ENCODE measurements around the gene FLYWCH2. TPM values are rescaled to one million over a fixed set of nuclear protein-coding genes. Genes with fewer than 3 reads are reported as not detected.

Gene FLYWCH2, protein sequence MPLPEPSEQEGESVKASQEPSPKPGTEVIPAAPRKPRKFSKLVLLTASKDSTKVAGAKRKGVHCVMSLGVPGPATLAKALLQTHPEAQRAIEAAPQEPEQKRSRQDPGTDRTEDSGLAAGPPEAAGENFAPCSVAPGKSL
- polyA plus RNA-seq (2013, experiment 1 of 2), result 21.0 TPM
- 13.9 TPM for polyA plus RNA-seq (2013, experiment 2 of 2)

DNA sequence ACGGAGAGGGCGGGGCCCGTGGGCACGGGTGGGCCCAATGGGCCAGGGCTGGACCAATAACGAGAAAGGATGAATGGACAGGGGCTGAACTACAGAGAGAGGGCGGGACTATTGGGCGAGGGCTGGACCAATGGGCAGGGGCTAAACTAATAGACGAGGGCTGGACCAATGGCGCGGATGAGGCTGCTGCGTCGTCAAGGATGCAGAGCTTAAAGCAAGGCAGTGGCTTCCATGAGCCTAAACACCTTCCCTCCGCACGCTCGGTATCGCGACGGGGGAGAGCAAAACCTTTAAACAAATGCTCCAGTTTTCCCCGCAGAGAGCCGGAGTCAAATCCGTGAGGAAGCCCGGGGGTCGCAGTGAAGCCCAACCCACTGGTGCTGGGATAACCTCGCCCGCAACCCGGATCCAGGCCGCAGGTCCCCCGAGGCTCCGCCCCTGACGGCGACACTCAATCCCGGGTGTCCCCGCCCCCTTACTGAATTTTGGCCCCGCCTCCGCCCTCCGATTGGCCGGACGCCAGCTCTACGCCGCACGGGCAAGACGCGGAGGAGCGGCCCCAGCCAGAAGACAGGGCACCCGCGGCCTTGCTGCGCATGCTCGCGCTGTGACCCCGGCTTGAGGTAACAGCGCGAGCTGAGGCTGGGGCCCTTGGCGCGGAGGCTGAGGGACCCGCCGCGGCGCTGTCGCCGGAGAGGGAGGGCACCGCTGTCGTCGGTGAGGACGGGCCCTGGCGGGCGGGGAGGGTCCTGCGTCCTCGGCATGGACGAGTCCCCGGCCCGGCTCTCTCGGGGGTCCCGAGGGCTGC lies at the start of gene FLYWCH2:
TSS of gene FLYWCH2 (plus strand) at position 566 of the 808 bp plus-strand sequence. CDS start 13,235 bp downstream, outside the sequence.
- Histone ChIP-seq H3K4me3 (ENCODE audit: extremely low read depth, insufficient read depth, low read length, poor library complexity, severe bottlenecking) (peak within 1 kb of the TSS; percentile 79), H3K36me3 (ENCODE audit: control insufficient read depth, insufficient read depth, low read length) (no peaks in the 10 kb centered on the region), H3K9me3 (ENCODE audit: control insufficient read depth, low read length) (peaks cover 8% of the 10 kb centered on the region), H3K4me1 (ENCODE audit: control insufficient read depth, insufficient read depth, low read length, poor library complexity, severe bottlenecking) (no peaks in the 10 kb centered on the region), H3K27ac (ENCODE audit: low read depth, low read length, severe bottlenecking) (peak within 1 kb of the TSS; percentile 81)
- WGBS, 2 experiments (ENCODE audit: insufficient coverage in 2 of 2), result 0 to 1% methylated on average over 51 to 68 of the region's 73 CpGs

DNA sequence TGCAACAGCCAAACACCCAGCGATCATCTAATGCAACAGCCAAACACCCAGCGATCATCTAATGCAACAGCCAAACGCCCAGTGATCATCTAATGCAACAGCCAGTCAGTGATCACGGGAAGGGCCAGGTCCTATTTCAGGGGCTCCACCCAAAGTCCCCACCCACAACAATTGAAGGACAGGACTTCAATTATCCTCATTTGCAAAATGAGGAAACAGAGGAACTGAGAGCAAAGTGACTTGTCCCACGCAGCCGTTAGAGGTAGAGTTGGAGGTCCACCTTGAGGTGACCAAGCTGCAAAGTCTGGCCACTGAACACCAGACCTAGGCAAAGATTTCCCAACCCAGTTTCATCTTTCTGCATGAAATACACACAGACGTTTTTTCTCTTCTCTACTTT lies 49.2 kb upstream of the FLYWCH2 start:
- Histone ChIP-seq H3K36me3 (ENCODE audit: control insufficient read depth, insufficient read depth, low read length) (no peaks in the 10 kb centered on the region), H3K4me3 (ENCODE audit: extremely low read depth, insufficient read depth, low read length, poor library complexity, severe bottlenecking) (no peak overlapping the region), H3K4me1 (ENCODE audit: control insufficient read depth, insufficient read depth, low read length, poor library complexity, severe bottlenecking) (peaks cover 15% of the 10 kb centered on the region), H3K27ac (ENCODE audit: low read depth, low read length, severe bottlenecking) (no peak overlapping the region), H3K9me3 (ENCODE audit: control insufficient read depth, low read length) (no peaks in the 10 kb centered on the region)
- 73 to 94% methylated on average over 2 of the region's 7 CpGs for WGBS, 2 experiments (ENCODE audit: insufficient coverage in 2 of 2)

DNA sequence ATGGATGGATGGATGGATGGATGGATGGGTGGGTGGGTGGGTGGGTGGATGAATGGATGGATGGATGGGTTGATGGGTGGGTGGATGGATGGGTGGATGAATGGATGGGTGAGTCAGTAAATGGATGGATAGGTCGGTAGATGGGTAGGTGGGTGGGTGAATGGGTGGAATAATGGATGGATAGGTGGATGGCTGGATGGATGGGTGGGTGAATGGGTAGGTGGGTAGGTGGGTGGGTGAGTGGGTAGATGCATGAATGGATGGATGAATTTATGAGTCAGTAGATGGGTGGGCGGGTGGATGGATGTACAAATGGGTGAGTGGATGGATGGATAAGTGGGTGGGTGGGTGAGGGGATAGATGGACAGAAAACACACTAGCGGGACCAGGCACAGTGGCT lies 48.0 kb upstream of the FLYWCH2 start:
- H3K4me1 ChIP-seq (ENCODE audit: control insufficient read depth, insufficient read depth, low read length, poor library complexity, severe bottlenecking), result peaks cover 15% of the 10 kb centered on the region
- H3K36me3 ChIP-seq (ENCODE audit: control insufficient read depth, insufficient read depth, low read length), result no peaks in the 10 kb centered on the region
- H3K9me3 ChIP-seq (ENCODE audit: control insufficient read depth, low read length), result no peaks in the 10 kb centered on the region
- no peak overlapping the region for H3K4me3 ChIP-seq (ENCODE audit: extremely low read depth, insufficient read depth, low read length, poor library complexity, severe bottlenecking)
- 90 to 92% methylated on average over 2 of the region's 3 CpGs for WGBS, 2 experiments (ENCODE audit: insufficient coverage in 2 of 2)
- H3K27ac ChIP-seq (ENCODE audit: low read depth, low read length, severe bottlenecking), result no peak overlapping the region

GRCh38 chr16:2835638-2836493 lies 47.1 kb upstream of the FLYWCH2 start:
- Histone ChIP-seq H3K4me1 (ENCODE audit: control insufficient read depth, insufficient read depth, low read length, poor library complexity, severe bottlenecking) (peaks cover 15% of the 10 kb centered on the region), H3K9me3 (ENCODE audit: control insufficient read depth, low read length) (no peaks in the 10 kb centered on the region), H3K4me3 (ENCODE audit: extremely low read depth, insufficient read depth, low read length, poor library complexity, severe bottlenecking) (no peak overlapping the region), H3K27ac (ENCODE audit: low read depth, low read length, severe bottlenecking) (peak overlapping the region; percentile 53), H3K36me3 (ENCODE audit: control insufficient read depth, insufficient read depth, low read length) (no peaks in the 10 kb centered on the region)
- 59 to 69% methylated on average over 15 to 18 of the region's 22 CpGs for WGBS, 2 experiments (ENCODE audit: insufficient coverage in 2 of 2)

GRCh38 chr16:2836646-2837508 lies 46.1 kb upstream of the FLYWCH2 start:
- Histone ChIP-seq H3K27ac (ENCODE audit: low read depth, low read length, severe bottlenecking) (no peak overlapping the region), H3K4me3 (ENCODE audit: extremely low read depth, insufficient read depth, low read length, poor library complexity, severe bottlenecking) (no peak overlapping the region), H3K36me3 (ENCODE audit: control insufficient read depth, insufficient read depth, low read length) (no peaks in the 10 kb centered on the region), H3K4me1 (ENCODE audit: control insufficient read depth, insufficient read depth, low read length, poor library complexity, severe bottlenecking) (peaks cover 15% of the 10 kb centered on the region), H3K9me3 (ENCODE audit: control insufficient read depth, low read length) (no peaks in the 10 kb centered on the region)
- 81 to 95% methylated on average over 7 to 10 of the region's 13 CpGs for WGBS, 2 experiments (ENCODE audit: insufficient coverage in 2 of 2)

- H3K4me1 ChIP-seq (ENCODE audit: control insufficient read depth, insufficient read depth, low read length, poor library complexity, severe bottlenecking), result peaks cover 15% of the 10 kb centered on the region
- H3K36me3 ChIP-seq (ENCODE audit: control insufficient read depth, insufficient read depth, low read length), result no peaks in the 10 kb centered on the region
- H3K9me3 ChIP-seq (ENCODE audit: control insufficient read depth, low read length), result no peaks in the 10 kb centered on the region
- H3K4me3 ChIP-seq (ENCODE audit: extremely low read depth, insufficient read depth, low read length, poor library complexity, severe bottlenecking), result no peak overlapping the region
- H3K27ac ChIP-seq (ENCODE audit: low read depth, low read length, severe bottlenecking), result no peak overlapping the region
- 10 to 11% methylated on average over 11 to 12 of the region's 12 CpGs for WGBS, 2 experiments (ENCODE audit: insufficient coverage in 2 of 2)
Observed at GRCh38 chr16:2838928-2839327, 44.1 kb upstream of the FLYWCH2 start.

DNA sequence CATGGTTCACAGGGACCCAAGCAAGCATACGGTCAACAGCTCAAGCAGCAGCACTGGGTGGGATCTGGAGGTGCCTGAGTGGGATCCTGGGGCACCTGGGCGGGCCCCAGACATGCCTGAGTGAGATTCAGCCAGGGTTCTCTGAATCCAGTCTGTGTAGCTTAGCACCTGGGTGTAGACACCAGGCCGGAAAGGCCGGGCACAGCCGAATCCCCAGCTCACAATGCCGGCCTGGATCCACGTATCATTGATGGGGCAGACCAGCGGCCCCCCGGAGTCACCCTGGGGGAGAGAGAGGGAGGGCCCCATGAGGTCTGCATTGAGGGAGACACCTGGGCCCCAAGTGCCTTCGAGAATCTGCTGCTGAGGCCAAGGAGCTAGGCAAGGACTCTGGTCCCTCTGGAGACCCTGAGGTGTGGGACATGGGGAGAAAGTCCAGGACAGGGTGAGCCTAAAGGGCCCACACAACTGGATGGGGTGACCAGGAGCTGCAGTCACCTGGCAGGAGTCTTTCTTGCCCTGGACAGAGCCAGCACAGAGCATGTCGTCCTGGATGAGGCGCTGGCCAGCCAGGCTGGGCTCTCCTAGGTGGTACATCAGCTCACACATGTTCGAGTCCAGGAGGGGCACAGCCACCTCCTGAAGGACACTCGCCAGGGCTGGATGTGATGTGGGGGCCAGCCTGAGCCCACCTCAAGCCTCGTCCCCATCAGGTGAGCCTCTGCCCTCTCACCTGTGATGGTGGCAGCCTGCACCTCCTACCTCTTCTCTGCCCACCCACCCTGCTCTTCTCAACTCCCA lies 43.2 kb upstream of the FLYWCH2 start:
- H3K4me1 ChIP-seq (ENCODE audit: control insufficient read depth, insufficient read depth, low read length, poor library complexity, severe bottlenecking), result peaks cover 15% of the 10 kb centered on the region
- no peaks in the 10 kb centered on the region for H3K9me3 ChIP-seq (ENCODE audit: control insufficient read depth, low read length)
- H3K36me3 ChIP-seq (ENCODE audit: control insufficient read depth, insufficient read depth, low read length), result no peaks in the 10 kb centered on the region
- H3K27ac ChIP-seq (ENCODE audit: low read depth, low read length, severe bottlenecking), result no peak overlapping the region
- WGBS, 2 experiments (ENCODE audit: insufficient coverage in 2 of 2), result 86 to 88% methylated on average over 10 to 13 of the region's 15 CpGs
- no peak overlapping the region for H3K4me3 ChIP-seq (ENCODE audit: extremely low read depth, insufficient read depth, low read length, poor library complexity, severe bottlenecking)

- WGBS, 2 experiments (ENCODE audit: insufficient coverage in 2 of 2), result 92 to 96% methylated on average over 7 to 8 of the region's 12 CpGs
- H3K4me1 ChIP-seq (ENCODE audit: control insufficient read depth, insufficient read depth, low read length, poor library complexity, severe bottlenecking), result peaks cover 6% of the 10 kb centered on the region
- H3K4me3 ChIP-seq (ENCODE audit: extremely low read depth, insufficient read depth, low read length, poor library complexity, severe bottlenecking), result no peak overlapping the region
- H3K27ac ChIP-seq (ENCODE audit: low read depth, low read length, severe bottlenecking), result no peak overlapping the region
- no peaks in the 10 kb centered on the region for H3K9me3 ChIP-seq (ENCODE audit: control insufficient read depth, low read length)
- no peaks in the 10 kb centered on the region for H3K36me3 ChIP-seq (ENCODE audit: control insufficient read depth, insufficient read depth, low read length)
Observed at GRCh38 chr16:2840914-2841313, 42.1 kb upstream of the FLYWCH2 start.

- Histone ChIP-seq H3K36me3 (ENCODE audit: control insufficient read depth, insufficient read depth, low read length) (no peaks in the 10 kb centered on the region), H3K4me3 (ENCODE audit: extremely low read depth, insufficient read depth, low read length, poor library complexity, severe bottlenecking) (no peak overlapping the region), H3K4me1 (ENCODE audit: control insufficient read depth, insufficient read depth, low read length, poor library complexity, severe bottlenecking) (no peaks in the 10 kb centered on the region), H3K9me3 (ENCODE audit: control insufficient read depth, low read length) (no peaks in the 10 kb centered on the region), H3K27ac (ENCODE audit: low read depth, low read length, severe bottlenecking) (no peak overlapping the region)
- 85 to 91% methylated on average over 12 to 17 of the region's 18 CpGs for WGBS, 2 experiments (ENCODE audit: insufficient coverage in 2 of 2)
Observed at GRCh38 chr16:2841606-2842339, 41.2 kb upstream of the FLYWCH2 start.

Data from mesodermal cell (in vitro differentiated cells).